HG03066 (cell line): ENCODE measurements around the gene ARID2.

Experiments
- ATAC-seq: cut with Tn5 transposase; IDR thresholded peaks from one replicate; pipeline ENCODE4 v1.9.1; 2021; ENCODE audit warnings: low read depth; ENCODE audit not compliant: unreplicated experiment

The ARID2 gene

DNA sequence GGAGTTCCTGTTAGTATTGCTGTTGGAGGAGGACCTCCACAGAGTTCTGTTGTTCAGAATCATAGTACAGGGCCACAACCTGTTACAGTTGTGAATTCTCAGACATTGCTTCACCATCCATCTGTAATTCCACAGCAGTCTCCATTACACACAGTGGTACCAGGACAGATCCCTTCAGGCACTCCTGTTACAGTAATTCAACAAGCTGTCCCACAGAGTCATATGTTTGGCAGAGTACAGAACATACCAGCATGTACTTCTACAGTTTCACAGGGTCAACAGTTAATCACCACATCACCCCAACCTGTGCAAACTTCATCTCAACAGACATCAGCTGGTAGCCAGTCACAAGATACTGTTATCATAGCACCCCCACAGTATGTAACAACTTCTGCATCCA, 120.8 kb downstream of the ARID2 start:
- ATAC-seq = no peak

DNA sequence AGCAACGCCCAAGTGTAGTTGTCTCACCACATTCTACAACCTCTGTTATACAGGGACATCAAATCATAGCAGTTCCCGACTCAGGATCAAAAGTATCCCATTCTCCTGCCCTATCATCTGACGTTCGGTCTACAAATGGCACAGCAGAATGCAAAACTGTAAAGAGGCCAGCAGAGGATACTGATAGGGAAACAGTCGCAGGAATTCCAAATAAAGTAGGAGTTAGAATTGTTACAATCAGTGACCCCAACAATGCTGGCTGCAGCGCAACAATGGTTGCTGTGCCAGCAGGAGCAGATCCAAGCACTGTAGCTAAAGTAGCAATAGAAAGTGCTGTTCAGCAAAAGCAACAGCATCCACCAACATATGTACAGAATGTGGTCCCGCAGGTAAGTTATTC, 123.0 kb downstream of the ARID2 start:
- ATAC-seq = no peak

DNA sequence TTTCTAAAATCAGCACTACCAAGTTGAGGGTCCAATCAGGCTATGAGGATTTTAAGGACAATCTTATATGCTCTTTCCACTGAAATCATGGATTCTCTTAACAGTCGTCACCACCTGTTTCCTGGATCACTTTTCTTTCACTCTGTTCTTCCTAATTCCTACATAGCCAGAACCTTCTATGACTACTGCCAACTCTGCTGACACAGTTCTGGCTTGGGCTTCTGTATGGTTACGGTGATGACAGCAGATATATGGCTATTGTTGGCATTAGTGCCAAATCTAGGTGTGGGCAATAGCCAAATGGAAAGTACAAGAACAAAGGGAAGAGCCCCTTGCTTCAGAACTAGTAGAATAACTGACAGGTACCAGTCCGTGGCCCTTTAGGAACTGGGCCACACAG, 124.0 kb downstream of the ARID2 start:
- ATAC-seq = no peak

DNA sequence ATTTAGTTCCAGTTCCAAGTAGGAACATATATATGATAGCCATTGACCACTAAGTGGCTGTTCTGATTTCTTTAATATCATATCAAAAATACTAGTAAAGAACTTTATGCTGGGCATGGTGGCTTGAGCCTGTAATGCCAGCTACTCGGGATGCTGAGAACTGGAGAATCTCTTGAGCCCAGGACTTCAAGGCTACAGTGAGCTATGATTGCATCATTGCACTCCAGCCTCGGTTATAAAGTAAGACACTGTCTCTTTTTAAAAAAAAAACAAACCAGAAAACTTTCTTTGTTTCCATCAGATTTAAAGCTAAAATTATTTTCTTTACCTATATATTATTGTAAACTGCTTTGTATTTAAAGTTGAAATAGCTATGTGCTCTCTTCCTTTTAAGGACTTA, 133.8 kb downstream of the ARID2 start:
- no peak for ATAC-seq

DNA sequence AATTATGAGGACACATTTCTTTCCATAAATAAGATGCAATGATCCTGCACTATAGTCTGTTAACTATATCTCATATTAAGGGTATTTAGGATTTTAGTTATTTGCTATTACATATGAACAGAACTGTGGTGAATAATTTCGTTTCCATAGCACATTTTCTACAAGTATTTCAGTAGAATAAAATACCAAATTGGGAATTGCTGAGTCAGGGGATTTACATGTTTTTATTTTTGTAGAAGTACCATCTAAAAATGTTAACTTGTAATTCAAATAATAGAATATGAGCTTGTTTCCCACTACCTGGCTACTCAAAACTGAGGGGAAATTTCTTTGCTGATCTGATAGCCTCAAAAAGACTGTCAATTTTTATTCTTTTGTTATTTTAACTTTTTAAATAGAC, 136.8 kb downstream of the ARID2 start:
- no peak for ATAC-seq

DNA sequence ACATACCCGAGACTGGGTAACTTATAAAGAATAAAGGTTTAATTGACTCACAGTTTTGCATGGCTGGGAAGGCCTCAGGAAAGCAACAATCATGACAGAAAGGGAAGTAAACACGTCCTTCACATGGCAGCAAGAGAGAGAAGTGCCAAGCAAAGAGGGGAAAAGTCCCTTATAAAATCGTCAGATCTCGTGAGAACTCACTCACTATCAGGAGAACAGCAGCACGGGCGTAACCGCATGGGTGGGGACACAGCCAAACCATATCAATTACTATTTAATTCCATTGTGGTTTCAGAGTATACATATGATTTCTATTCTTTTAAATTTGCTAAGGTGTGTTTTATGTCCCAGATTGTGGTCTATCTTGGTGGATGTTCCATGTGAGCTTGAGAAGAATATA, 142.9 kb downstream of the ARID2 start:
- no peak for ATAC-seq

DNA sequence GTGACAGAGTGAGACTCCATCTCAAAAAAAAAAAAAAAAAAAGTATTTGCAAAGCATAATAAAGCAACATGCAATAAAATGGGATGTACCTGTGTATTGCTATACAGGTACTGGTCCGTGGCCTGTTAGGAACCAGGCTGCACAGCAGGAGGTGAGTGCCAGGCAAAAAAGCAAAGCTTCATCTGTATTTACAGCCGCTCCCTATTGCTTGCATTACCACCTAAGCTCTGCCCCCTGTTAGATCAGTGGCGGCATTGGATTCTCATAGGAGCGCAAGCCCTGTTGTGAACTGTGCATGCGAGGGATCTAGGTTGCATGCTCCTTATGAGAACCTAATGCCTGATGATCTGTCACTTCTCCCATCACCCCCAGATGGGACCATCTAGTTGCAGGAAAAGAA, 147.6 kb downstream of the ARID2 start:
- no peak for ATAC-seq

DNA sequence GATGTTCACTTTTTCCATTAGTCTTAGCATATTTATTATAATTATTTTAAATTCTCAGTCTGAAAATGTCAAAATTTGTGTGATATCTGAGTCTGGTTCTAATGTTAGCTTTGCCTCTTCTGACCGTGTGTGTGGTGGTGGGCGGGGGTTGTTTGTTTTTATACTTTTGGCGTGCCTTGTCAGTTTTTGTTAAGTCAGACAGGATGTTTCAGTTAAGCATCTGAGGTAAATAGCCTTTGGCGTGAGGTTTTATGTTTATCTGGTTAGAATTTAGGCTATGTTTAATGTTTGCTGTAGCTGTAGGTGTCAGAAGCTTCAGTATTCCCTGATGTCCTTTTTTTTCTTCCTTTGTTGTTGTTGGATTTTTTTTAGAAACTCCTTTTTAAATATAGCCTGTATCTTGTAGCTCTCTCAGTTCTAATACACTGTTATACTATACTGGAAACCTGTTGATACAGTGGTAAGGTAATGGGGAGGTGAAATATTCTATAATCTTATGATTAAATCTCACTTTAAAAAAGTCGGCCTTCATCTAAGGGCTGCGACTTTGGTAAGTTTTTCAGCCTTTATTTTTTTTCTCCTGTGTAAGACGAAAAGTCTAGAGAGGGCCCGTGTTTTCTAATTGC, 149.2 kb downstream of the ARID2 start:
- ATAC-seq = no peak

DNA sequence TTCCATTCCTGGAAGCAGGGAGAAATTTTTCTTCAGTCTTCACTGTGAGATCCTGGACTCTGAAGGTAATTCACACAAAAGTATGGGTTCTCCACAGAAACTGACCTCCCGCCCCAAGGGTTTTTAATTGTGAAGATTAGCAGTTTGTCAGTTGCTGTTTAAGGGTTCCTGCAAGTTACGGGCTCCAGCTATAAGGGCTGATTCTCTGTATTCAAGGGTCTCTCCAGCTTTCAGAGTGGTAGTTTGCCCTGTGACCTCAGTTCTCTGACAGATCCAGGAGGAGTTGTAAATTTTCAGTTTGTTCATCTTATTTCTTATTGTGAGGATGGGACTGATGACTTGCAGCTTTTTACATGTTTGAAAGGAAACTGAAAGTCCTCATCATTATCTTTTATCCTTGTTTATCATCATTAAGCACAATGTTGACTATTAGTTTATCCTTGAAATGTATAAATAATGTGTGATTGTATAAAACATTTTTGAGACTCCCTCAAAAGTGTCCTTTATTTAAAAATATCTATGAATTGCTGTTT, 149.9 kb downstream of the ARID2 start:
- no peak for ATAC-seq

DNA sequence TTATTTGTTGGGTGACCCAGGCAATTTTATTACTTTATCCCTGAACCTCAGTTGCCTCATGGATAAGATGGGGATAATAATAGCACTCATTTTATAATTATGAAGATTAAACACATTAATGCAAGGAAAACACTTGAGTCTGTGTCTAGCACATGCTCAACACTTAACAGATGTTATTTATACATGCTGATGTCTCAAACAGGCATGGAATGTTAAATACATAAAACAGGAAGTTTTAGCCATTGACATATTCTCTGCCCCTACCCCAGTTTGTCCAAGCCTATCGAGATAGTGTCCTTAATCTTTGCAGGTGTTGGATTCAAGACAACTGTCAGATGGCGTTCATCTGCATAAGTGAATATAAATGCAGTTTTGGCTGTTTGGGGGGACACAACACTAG, 151.0 kb downstream of the ARID2 start:
- no peak for ATAC-seq

DNA sequence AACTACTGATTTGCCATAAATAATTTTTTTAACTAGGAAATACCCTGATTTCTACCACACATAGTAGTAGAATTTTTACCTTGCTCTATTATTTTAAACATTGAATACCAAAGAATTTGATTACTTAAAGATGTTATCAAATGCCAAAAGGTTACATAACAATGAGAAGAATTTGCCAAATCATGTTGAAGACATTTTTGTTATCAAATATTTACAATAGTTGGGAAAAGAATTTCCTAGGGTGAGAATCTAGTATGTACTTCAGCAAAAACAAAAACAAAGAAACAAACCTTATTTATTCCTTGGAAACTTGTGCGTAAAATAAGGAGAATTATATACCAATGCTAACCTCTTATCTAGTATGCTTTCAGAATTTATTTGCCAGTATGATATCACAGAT, 153.7 kb downstream of the ARID2 start:
- ATAC-seq = no peak

DNA sequence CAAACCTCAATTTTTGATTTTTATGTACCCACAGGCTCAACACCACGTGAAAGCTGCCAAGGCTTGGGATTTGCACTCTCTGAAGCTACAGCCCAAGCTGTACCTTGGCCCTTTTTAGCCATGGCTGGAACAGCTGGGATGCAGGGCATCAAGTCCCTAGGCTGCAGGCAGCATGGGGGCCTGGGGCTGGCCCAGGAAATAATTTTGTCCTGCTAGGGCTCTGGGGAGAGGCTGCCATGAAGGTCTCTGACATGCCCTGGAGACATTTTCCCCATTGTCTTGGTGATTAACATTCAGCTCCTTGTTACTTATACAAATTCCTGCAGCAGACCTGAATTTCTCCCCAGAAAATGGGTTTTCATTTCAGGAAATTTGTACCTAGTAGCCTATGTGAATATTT, 157.2 kb downstream of the ARID2 start:
- no peak for ATAC-seq

DNA sequence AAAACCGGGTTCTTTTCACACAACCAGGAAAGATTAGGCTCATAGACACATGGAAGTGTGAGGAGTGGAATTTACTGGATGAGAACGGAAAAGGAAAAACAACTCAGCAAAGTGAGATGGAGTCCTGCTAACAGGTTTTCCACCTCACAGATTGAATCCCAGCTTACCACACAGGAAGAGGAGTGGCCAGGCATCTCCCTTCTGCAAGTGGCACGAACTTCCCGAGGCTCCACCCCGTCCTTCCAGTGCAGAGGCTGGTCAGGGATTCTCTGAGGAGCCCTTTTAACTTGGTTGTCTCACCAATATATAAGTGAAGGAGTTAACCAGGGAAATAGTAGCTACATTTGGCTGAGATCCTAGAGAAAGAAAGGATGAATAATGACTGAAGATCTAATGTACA, 158.0 kb downstream of the ARID2 start:
- ATAC-seq = no peak

DNA sequence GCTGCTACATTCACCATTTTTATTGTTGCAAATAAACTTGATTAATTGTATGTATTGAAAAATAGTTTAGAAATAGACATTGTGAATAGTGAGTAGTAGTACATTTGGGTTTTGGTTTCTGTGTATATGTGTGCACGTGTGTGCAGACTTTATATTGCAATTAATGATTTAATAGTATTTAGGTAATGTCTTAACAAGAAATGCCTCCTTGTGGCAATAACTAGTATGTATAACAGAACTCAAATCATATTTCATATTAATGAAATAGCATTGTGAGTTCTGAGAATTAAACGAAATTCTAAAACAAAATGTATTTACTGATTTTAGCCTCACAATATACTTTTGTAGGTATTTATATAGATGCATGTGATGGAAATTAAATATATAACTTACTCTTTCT, 160.8 kb downstream of the ARID2 start:
- ATAC-seq = no peak

DNA sequence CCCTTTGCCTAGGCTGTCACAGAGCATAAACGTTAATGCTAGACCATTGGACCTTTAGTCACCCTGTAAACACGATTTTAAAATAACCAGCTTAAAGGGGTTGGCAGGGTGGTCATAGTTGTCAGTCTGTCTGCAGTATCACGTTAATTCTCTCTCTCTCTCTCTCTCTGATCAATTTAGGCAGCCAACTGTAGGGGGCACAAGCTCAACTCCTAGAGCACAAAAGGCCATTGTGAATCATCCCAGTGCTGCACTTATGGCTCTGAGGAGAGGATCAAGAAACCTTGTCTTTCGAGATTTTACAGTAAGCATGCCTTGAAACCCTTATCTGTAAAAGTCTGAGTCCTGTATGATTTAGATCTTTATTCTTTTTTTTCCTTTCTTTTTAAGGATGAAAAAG, 163.7 kb downstream of the ARID2 start:
- no peak for ATAC-seq

DNA sequence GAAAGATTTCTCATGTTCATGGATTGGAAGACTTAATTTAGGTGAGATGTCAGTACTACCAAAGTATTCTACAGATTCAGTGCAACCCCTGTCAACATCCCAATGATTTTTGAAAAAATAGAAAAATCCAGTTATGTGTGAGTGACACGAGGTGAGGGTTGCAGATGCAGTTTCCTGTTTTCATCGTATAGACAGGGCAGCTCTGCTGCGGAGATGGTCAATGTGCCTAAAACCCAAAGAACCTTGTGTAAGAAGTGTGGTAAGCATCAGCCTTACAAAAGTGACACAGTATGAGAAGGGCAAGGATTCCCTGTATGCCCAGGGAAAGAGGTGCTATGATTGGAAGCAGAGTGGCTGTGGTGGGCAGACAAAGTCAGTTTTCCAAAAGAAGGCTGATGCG, 166.5 kb downstream of the ARID2 start:
- no peak for ATAC-seq

DNA sequence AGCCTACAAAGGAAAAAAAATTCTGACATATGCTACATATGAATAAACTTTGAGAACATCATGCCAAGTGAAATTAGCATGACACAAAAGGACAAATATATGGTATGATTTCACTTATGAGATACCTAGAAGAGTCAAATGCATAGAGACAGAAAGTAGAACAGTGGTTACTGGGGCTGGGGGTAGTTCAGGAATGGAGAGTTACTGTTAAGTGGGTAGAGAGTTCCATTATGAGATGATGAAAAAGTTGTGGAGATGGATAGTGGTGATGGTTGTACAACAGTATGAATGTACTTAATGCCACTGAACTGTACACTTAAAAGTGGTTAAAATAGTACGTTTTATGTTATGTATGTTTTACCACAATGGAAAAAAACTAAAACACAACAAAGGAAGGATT, 168.6 kb downstream of the ARID2 start:
- ATAC-seq = no peak

DNA sequence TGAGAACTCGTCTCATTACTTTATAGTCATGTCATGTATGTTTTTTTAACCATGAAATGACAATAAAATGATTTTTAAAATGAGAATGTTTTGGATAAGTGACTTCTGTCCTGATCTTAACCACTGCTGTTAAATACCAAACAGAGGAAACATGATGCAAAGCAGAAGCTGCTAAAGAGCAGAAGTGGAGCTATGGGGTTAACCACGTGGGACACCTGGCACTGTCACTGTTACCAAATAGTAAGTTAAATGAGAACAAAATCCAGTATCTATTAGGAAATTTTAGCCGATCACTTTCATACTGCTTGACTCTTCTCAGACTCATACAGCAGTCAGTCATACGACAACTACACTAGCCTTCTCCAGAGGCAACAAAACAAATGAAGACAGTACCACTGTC, 178.4 kb downstream of the ARID2 start:
- peak; percentile 66 for ATAC-seq

DNA sequence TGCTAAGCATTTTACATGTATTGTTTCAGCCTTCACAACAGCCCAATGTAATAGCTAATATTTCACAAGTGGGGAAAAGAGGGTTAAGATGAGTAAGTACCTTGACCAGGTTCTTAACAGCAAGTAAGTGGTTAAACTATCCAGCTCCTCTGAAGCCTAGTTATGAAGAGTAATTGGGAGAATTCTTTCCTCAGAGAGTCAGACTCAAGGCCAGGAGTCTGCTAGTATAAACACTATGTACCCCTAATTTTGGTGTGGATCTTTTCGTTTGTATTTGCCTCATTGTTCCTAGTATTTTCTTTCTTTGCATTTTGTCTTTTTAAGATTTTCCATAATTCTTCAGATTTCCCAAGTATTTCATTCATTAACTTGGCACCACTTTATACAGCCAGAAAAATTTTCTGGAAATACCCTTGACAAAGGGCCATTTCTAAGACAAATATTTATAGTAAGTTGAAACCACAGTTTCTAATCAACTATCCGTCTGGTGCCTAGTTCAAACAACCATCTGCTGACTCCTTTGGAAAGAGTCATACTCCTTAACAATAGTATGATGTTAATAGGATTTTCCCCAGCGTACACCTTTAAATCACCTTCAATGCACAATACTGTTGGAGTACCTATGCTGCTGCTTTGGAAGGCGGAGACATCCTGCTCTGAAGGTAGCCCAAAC, 179.7 kb downstream of the ARID2 start:
- no peak for ATAC-seq

DNA sequence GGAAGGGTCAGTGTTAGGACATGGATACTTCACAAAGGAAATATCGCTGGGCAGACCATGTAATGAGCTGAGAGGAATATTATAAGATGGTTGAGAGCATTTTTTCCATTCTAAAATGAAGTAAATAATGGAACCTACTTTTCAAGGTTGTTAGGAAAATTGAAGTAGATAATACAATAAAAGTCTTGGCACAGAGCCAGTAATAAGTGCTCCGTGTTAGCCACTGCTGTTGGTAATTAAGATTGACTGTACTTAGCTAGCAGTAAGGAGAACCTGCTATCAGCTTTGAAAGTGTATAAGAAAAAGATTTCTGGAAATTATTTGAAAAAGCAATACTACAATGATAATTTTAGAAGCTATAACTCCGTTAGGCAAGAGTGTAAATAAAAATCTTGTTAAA, 183.3 kb downstream of the ARID2 start:
- ATAC-seq = no peak

DNA sequence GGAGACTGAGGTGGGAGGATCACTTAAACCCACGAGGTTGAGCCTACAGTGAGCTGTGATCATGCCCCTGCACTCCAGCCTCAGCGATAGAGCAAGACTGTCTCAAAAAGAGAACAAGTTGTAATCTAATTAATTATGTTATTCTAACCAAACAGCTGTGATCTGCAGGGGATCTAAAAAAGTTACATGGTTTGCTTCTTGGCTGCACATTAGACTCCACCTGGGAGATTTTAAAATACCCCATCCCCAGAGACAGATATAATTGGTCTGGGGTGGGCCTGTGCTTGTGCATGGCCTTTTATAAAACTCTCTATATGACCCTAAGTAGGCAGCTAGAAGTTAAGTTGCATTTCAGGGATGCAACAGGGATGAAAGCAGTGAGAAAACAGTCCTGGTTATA, 184.1 kb downstream of the ARID2 start:
- ATAC-seq = no peak

DNA sequence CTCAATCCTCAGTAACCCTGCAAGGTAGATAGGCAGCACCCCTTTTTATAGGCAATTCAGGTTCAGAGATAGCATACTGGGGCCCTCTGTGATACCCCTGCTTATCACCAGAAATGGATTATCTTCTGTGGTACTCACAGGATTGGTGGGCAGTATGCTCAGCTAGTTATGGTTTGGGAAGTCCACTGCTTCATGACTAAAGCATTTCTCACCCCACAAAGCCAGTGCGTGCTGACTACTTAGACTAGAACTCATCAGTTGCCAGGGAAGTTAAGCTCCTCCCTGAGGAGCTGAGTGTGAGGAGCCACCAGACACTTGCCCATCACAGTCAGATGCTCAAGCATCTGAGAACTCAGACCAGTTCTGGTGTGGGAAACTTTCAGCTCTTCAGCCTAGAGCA, 184.6 kb downstream of the ARID2 start:
- no peak for ATAC-seq

DNA sequence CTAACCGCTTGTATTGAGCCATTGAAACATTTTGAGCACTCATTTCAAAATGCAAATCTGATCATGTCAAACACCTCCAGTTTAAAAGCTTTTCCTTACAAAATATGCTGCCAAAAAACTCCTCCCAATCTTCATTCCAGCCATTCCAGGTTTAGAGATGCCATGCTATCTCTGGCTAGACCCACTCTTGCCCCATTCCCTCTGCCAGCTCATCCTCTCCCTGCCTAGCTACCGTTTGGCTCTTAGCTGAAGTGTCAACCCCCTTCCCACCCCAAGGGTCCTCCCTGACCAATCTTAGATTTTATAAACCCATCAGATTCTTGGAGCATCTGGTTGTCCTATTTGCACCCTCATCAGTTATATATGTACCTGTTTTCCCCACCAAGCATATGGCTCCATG, 185.9 kb downstream of the ARID2 start:
- ATAC-seq = no peak
